ENCODE measurements around the gene CLEC3A. TPM values are rescaled to one million over a fixed set of nuclear protein-coding genes. Genes with fewer than 3 reads are reported as not detected.
"Not testable (repeated sequence)": the region's sequence is repeated elsewhere in the genome, so short reads cannot be mapped to it uniquely, and the experiment has no call there.

The CLEC3A gene, protein sequence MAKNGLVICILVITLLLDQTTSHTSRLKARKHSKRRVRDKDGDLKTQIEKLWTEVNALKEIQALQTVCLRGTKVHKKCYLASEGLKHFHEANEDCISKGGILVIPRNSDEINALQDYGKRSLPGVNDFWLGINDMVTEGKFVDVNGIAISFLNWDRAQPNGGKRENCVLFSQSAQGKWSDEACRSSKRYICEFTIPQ
- total RNA-seq, result not detected

DNA sequence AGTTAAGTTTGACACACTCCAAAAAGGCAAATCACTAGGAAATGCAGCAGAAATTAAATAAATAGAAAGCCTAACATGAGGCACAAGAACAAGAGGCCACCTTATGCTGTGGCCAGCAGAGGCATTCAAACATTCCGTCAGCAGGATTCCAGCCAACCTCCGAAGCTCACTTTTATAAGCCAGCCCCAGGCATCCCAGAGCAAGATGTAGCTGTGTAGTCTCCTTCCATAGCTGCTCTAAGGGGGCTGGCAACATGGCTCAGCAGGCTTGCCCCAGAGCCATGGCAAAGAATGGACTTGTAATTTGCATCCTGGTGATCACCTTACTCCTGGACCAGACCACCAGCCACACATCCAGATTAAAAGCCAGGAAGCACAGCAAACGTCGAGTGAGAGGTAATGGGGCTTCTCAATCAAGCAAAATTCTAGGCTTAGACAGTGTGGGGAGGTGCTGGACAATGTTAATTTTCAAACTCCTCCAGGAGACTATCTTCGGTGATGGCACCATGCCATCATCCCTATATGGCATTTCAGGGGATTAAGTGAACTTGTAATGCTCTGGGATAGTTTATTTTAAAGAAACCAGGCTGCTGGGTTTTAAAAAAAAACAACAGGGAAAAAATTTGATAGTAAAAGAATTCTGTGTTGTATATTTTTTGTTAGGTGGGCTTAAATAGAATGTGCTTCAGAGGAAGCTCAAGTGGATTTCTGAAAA, at the start of gene CLEC3A:
Gene CLEC3A, plus strand, starts transcription at position 202 of the 714 bp plus-strand sequence. Its CDS starts 79 bp downstream, at position 281.
- H3K27ac Mint-ChIP-seq, result no peak within 1 kb of the TSS
- H3K9me3 Mint-ChIP-seq, result no peaks in the 10 kb centered on the region
- no peak for DNase-seq (ENCODE audit: low spot score)
- no peak within 1 kb of the TSS for H3K4me3 Mint-ChIP-seq
- peaks cover 12 to 33% of the 10 kb centered on the region in 2 donors for H3K27me3 Mint-ChIP-seq
- no peaks in the 10 kb centered on the region for H3K36me3 Mint-ChIP-seq
- H3K4me1 Mint-ChIP-seq (ENCODE audit: low read depth in 2 of 2), result no peaks in the 10 kb centered on the region
- ATAC-seq, result no peak

DNA sequence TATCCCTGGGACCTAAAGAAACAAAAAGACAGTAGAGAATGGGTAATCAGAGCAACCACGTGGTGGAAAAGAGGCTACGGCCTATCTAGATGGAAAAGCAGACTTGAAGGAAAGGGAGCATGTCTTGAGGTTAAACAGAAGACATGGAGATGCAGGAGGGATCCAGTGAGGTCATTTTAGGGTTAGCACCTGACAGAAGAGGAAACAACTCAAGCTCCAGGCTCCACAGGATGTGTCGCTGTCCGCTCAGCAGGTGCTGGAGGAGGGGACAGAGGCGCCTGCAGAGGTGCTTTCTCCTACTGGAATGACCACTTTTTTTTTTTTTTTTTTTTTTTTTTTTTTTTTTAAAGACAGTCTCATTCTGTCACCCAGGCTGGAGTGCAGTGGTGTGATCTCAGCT, 47.5 kb upstream of the CLEC3A start:
- ATAC-seq (no peak), DNase-seq (ENCODE audit: low spot score) (no peak)
- H3K4me1 Mint-ChIP-seq (ENCODE audit: low read depth in 2 of 2), result no peaks in the 10 kb centered on the region
- H3K27me3 Mint-ChIP-seq, result peaks cover 5 to 7% of the 10 kb centered on the region in 2 donors
- no peak overlapping the region for H3K4me3 Mint-ChIP-seq
- H3K9me3 Mint-ChIP-seq, result no peaks in the 10 kb centered on the region
- no peaks in the 10 kb centered on the region for H3K36me3 Mint-ChIP-seq
- no peak overlapping the region for H3K27ac Mint-ChIP-seq

DNA sequence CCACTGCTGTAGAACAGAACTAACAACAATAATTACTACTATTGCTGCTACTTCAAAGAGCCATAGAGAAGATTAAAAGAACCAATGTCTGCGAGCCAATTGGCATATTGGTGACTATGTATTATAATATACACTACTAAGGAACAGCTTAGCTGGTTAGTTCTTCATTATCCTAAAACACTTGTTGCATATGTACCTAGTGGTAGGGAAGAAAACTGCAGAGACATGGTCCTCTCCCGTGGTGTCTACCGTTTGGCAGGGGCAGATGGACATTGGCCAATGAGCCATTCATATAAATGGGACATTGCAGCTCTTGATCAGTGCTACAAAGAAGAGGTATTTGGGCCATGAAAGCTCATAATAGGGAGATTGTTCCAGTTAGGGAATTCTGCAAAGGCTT, 46.4 kb upstream of the CLEC3A start:
- Mint-ChIP-seq H3K27me3 (peaks cover 5 to 7% of the 10 kb centered on the region in 2 donors), H3K27ac (no peak overlapping the region)

DNA sequence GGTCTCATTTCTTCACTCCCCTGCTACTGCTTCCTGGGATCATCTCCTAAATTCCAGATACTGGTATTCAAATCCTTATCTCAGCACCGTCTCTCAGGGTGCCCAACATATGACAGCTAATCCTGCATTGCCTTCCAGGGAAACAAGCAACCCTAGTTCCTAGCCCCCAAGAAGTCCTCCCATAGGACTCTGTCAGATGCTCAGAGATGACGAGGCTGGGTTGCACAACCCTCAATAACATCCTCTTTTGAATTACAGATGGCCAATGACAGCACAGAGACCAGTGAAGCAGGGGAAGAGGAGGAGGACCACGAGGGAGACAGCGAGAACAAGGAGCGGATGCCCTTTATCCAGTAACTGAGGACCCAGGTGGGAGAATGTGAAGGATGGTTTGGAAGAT, 45.0 kb upstream of the CLEC3A start:
- Mint-ChIP-seq H3K27ac (no peak overlapping the region), H3K36me3 (no peaks in the 10 kb centered on the region), H3K4me3 (no peak overlapping the region), H3K4me1 (ENCODE audit: low read depth in 2 of 2) (no peaks in the 10 kb centered on the region), H3K9me3 (no peaks in the 10 kb centered on the region), H3K27me3 (peaks cover 1 to 6% of the 10 kb centered on the region in 2 donors)
- no peak for DNase-seq (ENCODE audit: low spot score)
- ATAC-seq, result no peak

More for the DNA sequence above, 46.4 kb upstream of the CLEC3A start:
- no peak for DNase-seq (ENCODE audit: low spot score)
- Mint-ChIP-seq H3K4me3 (no peak overlapping the region), H3K9me3 (no peaks in the 10 kb centered on the region), H3K4me1 (ENCODE audit: low read depth in 2 of 2) (no peaks in the 10 kb centered on the region), H3K36me3 (no peaks in the 10 kb centered on the region)
- no peak for ATAC-seq

DNA sequence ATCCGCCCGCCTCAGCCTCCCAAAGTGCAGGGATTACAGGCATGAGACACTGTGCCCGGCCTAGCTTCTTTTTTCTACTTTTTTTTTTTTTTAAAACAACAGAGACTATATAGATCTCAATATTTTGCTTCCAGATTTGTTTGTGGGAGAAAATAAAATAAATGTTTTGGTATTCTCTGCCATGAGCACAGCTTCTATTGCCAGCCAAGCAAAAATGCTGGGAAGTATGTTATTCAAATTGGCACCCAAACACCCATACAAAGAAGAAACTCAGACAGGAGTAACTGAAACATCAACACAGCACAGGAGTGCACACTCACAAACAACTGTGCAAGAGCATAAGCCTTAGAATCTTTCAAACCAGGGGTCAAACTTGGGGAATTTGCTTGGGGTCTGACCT, 37.2 kb upstream of the CLEC3A start:
- Mint-ChIP-seq H3K4me1 (ENCODE audit: low read depth in 2 of 2) (no peaks in the 10 kb centered on the region), H3K36me3 (no peaks in the 10 kb centered on the region), H3K9me3 (no peaks in the 10 kb centered on the region), H3K27ac (no peak overlapping the region), H3K4me3 (no peak overlapping the region), H3K27me3 (peaks cover 12 to 17% of the 10 kb centered on the region in 2 donors)
- ATAC-seq, result no peak
- no peak for DNase-seq (ENCODE audit: low spot score)

DNA sequence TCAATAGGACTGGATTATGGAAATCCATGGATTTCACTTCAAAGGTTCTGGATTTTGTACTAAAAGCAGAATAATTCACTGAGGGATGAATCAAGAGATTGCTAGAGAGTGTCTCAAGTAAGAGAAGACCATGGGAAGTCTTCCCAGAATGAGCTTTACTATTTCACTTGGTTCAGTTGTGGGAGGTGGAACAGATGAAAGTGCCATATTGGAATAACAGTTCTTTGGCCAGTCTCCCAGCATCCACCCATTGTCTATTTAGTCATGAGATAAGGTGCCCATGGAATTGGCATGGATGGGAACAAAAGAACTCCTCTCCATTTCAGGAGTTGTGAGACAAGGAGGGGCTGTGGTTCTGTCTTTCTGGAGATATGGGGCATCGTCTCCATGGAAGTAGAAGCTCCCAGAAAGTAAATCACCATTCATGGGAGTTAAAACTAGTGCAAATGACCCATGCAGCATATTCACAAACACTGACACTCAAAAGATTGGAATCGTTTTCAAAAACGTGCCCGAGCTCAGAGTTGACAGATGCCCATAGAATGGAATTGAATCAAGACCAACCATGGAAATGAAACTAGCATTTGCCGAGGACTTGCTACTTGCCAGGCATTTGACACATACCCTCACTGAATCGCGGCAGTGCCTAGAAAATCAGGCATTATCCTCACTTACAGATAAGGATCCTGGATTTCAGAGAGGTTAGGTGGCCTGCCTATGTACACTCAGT, 36.2 kb upstream of the CLEC3A start:
- no peak for ATAC-seq
- Mint-ChIP-seq H3K9me3 (no peaks in the 10 kb centered on the region), H3K4me1 (ENCODE audit: low read depth in 2 of 2) (no peaks in the 10 kb centered on the region)

DNA sequence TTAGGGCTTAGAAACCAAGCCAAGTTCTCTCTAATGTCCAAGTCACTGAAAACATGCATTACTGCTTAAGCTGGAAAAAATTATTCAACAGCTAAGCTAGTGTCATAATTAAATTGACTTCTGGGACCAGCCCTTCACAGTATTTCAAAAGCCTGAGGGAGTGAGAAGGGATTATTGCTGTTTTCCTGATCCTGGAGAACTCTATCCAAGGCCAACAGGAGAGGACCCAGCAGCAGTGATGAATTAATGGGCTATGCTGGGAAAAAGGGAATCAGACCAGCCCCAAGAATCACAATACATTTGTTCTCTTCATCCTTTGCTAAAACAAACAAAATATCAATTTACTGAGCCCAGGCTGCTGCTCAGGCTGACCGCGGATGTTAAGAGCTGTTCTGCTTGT, 34.5 kb upstream of the CLEC3A start:
- Mint-ChIP-seq H3K27ac (no peak overlapping the region), H3K27me3 (peaks cover 13 to 25% of the 10 kb centered on the region in 2 donors), H3K4me1 (ENCODE audit: low read depth in 2 of 2) (no peaks in the 10 kb centered on the region), H3K36me3 (no peaks in the 10 kb centered on the region), H3K4me3 (no peak overlapping the region), H3K9me3 (no peaks in the 10 kb centered on the region)
- DNase-seq (ENCODE audit: low spot score) (no peak), ATAC-seq (no peak)

More for the DNA sequence above, 36.2 kb upstream of the CLEC3A start:
- Mint-ChIP-seq H3K36me3 (no peaks in the 10 kb centered on the region), H3K4me3 (no peak overlapping the region), H3K27ac (no peak overlapping the region), H3K27me3 (peaks cover 12 to 17% of the 10 kb centered on the region in 2 donors)
- no peak for DNase-seq (ENCODE audit: low spot score)

DNA sequence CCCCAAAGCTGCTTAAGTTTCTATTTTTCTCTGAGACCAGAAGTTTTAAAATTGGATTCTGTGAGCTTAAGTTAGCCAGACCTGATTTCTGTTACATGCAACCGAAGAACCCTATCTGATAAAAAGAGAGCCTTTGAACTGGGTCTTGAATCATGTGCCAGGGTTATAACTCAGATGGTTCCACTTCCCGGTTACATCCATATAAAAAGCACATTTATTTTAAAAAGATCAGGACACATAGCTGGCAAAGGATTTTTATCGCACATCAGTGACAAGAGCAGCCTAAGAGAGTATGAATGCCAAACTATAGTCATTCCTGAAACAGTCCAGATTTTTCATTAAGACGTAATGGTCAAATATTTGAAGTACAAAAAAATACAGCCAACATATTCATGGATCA, 32.5 kb upstream of the CLEC3A start:
- Mint-ChIP-seq H3K9me3 (no peaks in the 10 kb centered on the region), H3K27me3 (peaks cover 9 to 28% of the 10 kb centered on the region in 2 donors), H3K27ac (no peak overlapping the region), H3K4me1 (ENCODE audit: low read depth in 2 of 2) (no peaks in the 10 kb centered on the region), H3K4me3 (no peak overlapping the region), H3K36me3 (no peaks in the 10 kb centered on the region)
- ATAC-seq (no peak), DNase-seq (ENCODE audit: low spot score) (no peak)

DNA sequence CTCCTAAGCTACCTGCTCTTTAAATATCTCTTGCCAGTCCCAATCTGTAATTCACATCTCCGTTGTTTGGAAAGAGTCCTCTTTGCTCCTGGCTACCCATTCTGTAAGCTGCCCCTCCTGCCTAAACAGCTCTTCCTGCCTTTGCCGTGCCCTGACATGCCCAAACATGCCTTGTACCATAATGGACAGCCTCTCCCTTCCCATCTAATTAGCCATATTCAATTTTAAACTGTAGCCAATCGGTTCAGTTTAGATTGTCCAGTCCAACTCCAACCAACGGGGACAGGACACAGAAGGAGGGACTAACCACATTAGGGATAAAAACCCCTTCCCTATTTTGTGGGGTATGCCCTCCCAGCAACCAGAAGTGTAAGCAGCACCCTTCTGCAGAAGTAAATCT, 30.6 kb upstream of the CLEC3A start:
- peaks cover 4% of the 10 kb centered on the region for H3K36me3 Mint-ChIP-seq
- peaks cover 9 to 22% of the 10 kb centered on the region in 2 donors for H3K27me3 Mint-ChIP-seq
- no peaks in the 10 kb centered on the region for H3K9me3 Mint-ChIP-seq
- H3K4me1 Mint-ChIP-seq (ENCODE audit: low read depth in 2 of 2), result no peaks in the 10 kb centered on the region
- DNase-seq (ENCODE audit: low spot score) (no peak), ATAC-seq (no peak)
- no peak overlapping the region for H3K4me3 Mint-ChIP-seq
- H3K27ac Mint-ChIP-seq, result no peak overlapping the region

DNA sequence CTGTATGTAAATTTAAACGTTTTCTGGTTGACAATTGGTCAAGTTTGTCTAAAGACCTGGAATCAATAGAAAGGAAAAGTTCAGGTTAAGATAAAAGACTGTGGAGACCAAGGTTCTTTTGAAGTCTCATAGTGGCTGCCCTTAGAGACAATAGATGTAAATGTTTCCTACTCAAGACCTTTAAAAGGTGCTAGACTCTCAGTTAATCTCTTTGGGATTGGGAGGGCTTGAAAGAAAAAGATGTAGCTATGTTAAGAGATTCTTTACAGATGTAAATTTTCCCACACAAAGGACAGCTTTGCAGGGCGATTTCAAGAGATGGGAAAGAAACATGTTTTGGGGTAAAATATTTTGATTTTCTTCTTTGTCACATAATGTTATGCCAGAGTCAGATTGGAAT, 30.0 kb upstream of the CLEC3A start:
- DNase-seq (ENCODE audit: low spot score); H3K4me3 Mint-ChIP-seq; H3K36me3 Mint-ChIP-seq; ATAC-seq; H3K4me1 Mint-ChIP-seq (ENCODE audit: low read depth in 2 of 2); H3K9me3 Mint-ChIP-seq; H3K27ac Mint-ChIP-seq: not testable (repeated sequence)
- H3K27me3 Mint-ChIP-seq, result peaks cover 9 to 22% of the 10 kb centered on the region in 2 donors

DNA sequence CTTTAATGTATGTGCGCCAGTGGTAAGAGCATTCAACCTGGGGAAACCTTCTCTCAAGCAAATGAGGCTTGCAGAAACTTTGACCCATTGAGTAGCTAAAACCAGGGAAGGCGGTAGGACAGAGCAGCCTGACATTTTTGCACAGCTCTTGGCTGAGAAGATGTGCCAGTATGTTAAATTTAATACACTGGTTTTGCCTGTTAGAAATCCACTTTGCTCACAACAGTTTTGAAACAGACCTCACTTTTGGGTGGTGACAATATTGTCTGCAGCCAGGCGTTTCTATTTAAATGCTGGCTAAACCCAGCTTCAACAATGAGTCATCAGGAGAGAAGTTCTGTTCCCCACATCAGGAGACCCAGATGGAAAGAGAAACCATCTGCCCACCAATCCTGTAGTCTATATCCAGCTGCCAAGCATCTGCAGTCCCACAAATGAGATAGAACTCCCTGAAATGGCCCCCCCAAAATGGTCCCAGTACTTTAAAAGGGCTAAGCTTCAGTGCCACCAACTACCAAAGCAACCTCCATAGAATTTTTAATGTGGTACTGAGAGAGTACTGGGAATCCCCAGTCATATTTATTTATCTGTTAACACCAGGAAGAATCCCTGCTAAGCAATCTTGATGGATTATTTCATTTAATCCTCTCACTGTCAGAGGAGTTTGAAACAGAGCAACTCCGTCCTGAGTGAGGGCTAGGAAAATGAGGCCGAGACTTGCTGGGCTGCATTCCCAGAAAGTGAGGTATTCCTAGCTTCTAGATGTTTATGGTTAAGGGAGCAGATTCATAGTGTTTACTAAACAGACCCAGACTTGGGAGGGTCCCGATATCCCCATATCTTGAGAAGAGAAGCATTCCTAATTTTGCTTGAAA, 29.0 kb upstream of the CLEC3A start:
- H3K9me3 Mint-ChIP-seq, result no peaks in the 10 kb centered on the region
- DNase-seq (ENCODE audit: low spot score), result no peak
- no peak overlapping the region for H3K4me3 Mint-ChIP-seq
- H3K4me1 Mint-ChIP-seq (ENCODE audit: low read depth in 2 of 2), result no peaks in the 10 kb centered on the region
- no peak for ATAC-seq
- H3K36me3 Mint-ChIP-seq, result peaks cover 4% of the 10 kb centered on the region
- H3K27me3 Mint-ChIP-seq, result peaks cover 7 to 22% of the 10 kb centered on the region in 2 donors
- no peak overlapping the region for H3K27ac Mint-ChIP-seq

DNA sequence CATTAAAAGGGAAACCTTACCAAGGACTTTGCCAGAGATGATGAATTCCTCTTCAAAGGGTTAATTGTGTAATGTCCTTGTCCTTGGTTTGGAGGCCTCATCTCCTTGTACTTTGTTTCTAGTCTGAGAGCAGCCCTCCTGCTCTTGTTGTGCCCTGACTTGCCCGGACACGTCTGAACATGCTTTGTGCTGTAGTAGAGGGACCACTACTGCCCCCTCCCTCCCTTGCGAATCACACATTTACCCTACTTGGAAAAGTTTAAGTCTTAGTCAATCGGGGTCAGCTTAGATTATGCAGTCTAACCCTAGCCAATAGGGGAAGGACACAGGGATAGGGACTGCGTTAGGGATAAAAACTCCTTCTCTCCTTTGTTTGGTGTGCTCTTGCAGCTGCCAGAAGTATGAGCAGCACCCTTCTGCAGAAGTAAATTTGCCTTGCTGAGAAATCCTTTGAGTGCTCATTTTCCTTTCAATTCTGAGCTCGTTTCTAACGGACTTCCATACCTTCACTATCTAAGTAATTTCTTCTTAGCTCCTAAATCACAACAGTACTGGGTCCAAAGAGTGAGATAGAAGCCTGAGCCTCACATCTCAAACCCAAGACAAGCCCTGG, 26.4 kb upstream of the CLEC3A start:
- H3K4me3 Mint-ChIP-seq, result no peak overlapping the region
- peaks cover 5 to 22% of the 10 kb centered on the region in 2 donors for H3K27me3 Mint-ChIP-seq
- H3K27ac Mint-ChIP-seq, result no peak overlapping the region
- H3K9me3 Mint-ChIP-seq, result no peaks in the 10 kb centered on the region
- no peak for ATAC-seq
- no peaks in the 10 kb centered on the region for H3K4me1 Mint-ChIP-seq (ENCODE audit: low read depth in 2 of 2)
- DNase-seq (ENCODE audit: low spot score), result no peak
- H3K36me3 Mint-ChIP-seq, result peaks cover 4% of the 10 kb centered on the region

DNA sequence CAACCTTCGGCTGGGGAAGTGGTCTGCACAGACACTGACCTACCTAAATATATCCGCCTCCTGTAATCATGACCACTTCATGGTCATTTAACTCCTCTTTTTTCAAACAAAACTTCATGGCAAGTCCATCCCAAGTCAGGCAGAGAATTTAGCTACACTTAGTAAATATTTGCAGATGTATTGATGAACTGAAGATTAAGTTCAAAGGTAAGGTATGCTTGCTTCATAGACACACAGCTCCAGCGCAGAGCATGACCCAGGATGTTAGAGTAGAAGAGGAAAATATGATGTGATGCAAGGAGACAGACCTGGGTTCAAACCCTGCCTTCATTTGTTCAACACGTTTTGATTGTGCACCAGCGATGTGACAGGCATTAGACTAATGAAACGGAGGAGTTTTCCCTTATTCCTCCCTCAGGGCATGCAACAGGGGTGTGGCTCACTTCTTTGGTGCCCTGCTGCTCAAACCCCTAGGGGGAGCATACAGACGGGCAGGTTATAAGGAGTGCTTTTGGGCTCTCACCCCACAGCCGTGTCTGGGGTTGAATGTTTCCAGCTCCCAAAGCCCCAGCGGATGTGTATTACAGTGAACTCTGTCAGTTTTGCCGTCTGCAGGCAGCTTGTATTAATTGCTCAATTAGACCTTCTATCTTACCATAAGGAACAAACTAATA, 23.9 kb upstream of the CLEC3A start:
- Mint-ChIP-seq H3K27me3 (peaks cover 0 to 6% of the 10 kb centered on the region in 2 donors), H3K9me3 (no peaks in the 10 kb centered on the region), H3K27ac (no peak overlapping the region), H3K4me3 (no peak overlapping the region), H3K36me3 (peaks cover 4% of the 10 kb centered on the region), H3K4me1 (ENCODE audit: low read depth in 2 of 2) (no peaks in the 10 kb centered on the region)
- ATAC-seq (no peak), DNase-seq (ENCODE audit: low spot score) (no peak)

All from natural killer cell treated with Interleukin-12 subunit alpha and Interleukin-12 subunit beta and Interleukin-15 and Interleukin-18, amount 100 ng/mL, for 72 hours (primary cell).